ENCODE data around the gene PRR5.

The PRR5 gene

GRCh38 chr22:44730490-44731356 lies 28.7 kb downstream of the PRR5 start:
- no peaks in the 10 kb centered on the region for H3K9me3 ChIP-seq (ENCODE audit: control insufficient read depth, insufficient read depth, low read length)
- no peak overlapping the region for H3K4me3 ChIP-seq (ENCODE audit: low read depth, low read length)
- no peak overlapping the region for H3K27ac ChIP-seq (ENCODE audit: low read depth, low read length)
- no peaks in the 10 kb centered on the region for H3K4me1 ChIP-seq (ENCODE audit: control insufficient read depth, insufficient read depth, low read length)
- H3K27me3 ChIP-seq (ENCODE audit: control insufficient read depth, insufficient read depth, low read length) = no peaks in the 10 kb centered on the region
- no peak overlapping the region for H3K9ac ChIP-seq (ENCODE audit: low read depth, low read length)
- H3K36me3 ChIP-seq (ENCODE audit: control insufficient read depth, insufficient read depth, low read length) = no peaks in the 10 kb centered on the region

GRCh38 chr22:44731357-44731970 lies 29.5 kb downstream of the PRR5 start:
- Histone ChIP-seq H3K9me3 (ENCODE audit: control insufficient read depth, insufficient read depth, low read length) (no peaks in the 10 kb centered on the region), H3K36me3 (ENCODE audit: control insufficient read depth, insufficient read depth, low read length) (no peaks in the 10 kb centered on the region), H3K27ac (ENCODE audit: low read depth, low read length) (no peak overlapping the region), H3K9ac (ENCODE audit: low read depth, low read length) (no peak overlapping the region), H3K4me1 (ENCODE audit: control insufficient read depth, insufficient read depth, low read length) (no peaks in the 10 kb centered on the region), H3K27me3 (ENCODE audit: control insufficient read depth, insufficient read depth, low read length) (no peaks in the 10 kb centered on the region), H3K4me3 (ENCODE audit: low read depth, low read length) (no peak overlapping the region)

- Histone ChIP-seq H3K36me3 (ENCODE audit: control insufficient read depth, insufficient read depth, low read length) (no peaks in the 10 kb centered on the region), H3K27ac (ENCODE audit: low read depth, low read length) (no peak overlapping the region), H3K27me3 (ENCODE audit: control insufficient read depth, insufficient read depth, low read length) (no peaks in the 10 kb centered on the region), H3K9me3 (ENCODE audit: control insufficient read depth, insufficient read depth, low read length) (no peaks in the 10 kb centered on the region), H3K4me3 (ENCODE audit: low read depth, low read length) (no peak overlapping the region), H3K4me1 (ENCODE audit: control insufficient read depth, insufficient read depth, low read length) (no peaks in the 10 kb centered on the region), H3K9ac (ENCODE audit: low read depth, low read length) (no peak overlapping the region)
Observed at GRCh38 chr22:44732017-44732561, 30.1 kb downstream of the PRR5 start.

GRCh38 chr22:44732661-44733060 lies 30.7 kb downstream of the PRR5 start:
- Histone ChIP-seq H3K9me3 (ENCODE audit: control insufficient read depth, insufficient read depth, low read length) (no peaks in the 10 kb centered on the region), H3K27me3 (ENCODE audit: control insufficient read depth, insufficient read depth, low read length) (no peaks in the 10 kb centered on the region), H3K4me3 (ENCODE audit: low read depth, low read length) (no peak overlapping the region), H3K27ac (ENCODE audit: low read depth, low read length) (no peak overlapping the region), H3K9ac (ENCODE audit: low read depth, low read length) (no peak overlapping the region), H3K36me3 (ENCODE audit: control insufficient read depth, insufficient read depth, low read length) (no peaks in the 10 kb centered on the region), H3K4me1 (ENCODE audit: control insufficient read depth, insufficient read depth, low read length) (peaks cover 3% of the 10 kb centered on the region; the same call in 1 of the 2 replicates)

- Histone ChIP-seq H3K36me3 (ENCODE audit: control insufficient read depth, insufficient read depth, low read length) (no peaks in the 10 kb centered on the region), H3K9ac (ENCODE audit: low read depth, low read length) (no peak overlapping the region)
Observed at GRCh38 chr22:44733426-44734106, 31.6 kb downstream of the PRR5 start.

GRCh38 chr22:44734278-44734677 lies 32.3 kb downstream of the PRR5 start:
- Histone ChIP-seq H3K36me3 (ENCODE audit: control insufficient read depth, insufficient read depth, low read length) (no peaks in the 10 kb centered on the region), H3K4me1 (ENCODE audit: control insufficient read depth, insufficient read depth, low read length) (peaks cover 11% of the 10 kb centered on the region; the same call in 1 of the 2 replicates), H3K9ac (ENCODE audit: low read depth, low read length) (no peak overlapping the region), H3K27ac (ENCODE audit: low read depth, low read length) (no peak overlapping the region), H3K27me3 (ENCODE audit: control insufficient read depth, insufficient read depth, low read length) (no peaks in the 10 kb centered on the region), H3K9me3 (ENCODE audit: control insufficient read depth, insufficient read depth, low read length) (no peaks in the 10 kb centered on the region), H3K4me3 (ENCODE audit: low read depth, low read length) (no peak overlapping the region)

More at GRCh38 chr22:44733426-44734106, 31.6 kb downstream of the PRR5 start:
- Histone ChIP-seq H3K27ac (ENCODE audit: low read depth, low read length) (no peak overlapping the region), H3K9me3 (ENCODE audit: control insufficient read depth, insufficient read depth, low read length) (no peaks in the 10 kb centered on the region), H3K4me3 (ENCODE audit: low read depth, low read length) (no peak overlapping the region), H3K4me1 (ENCODE audit: control insufficient read depth, insufficient read depth, low read length) (peaks cover 11% of the 10 kb centered on the region; the same call in 1 of the 2 replicates), H3K27me3 (ENCODE audit: control insufficient read depth, insufficient read depth, low read length) (no peaks in the 10 kb centered on the region)

GRCh38 chr22:44734801-44735517 lies 33.0 kb downstream of the PRR5 start:
- H3K4me3 ChIP-seq (ENCODE audit: low read depth, low read length) = no peak overlapping the region
- H3K27me3 ChIP-seq (ENCODE audit: control insufficient read depth, insufficient read depth, low read length) = no peaks in the 10 kb centered on the region

GRCh38 chr22:44735518-44736428 lies 33.8 kb downstream of the PRR5 start:
- Histone ChIP-seq H3K4me1 (ENCODE audit: control insufficient read depth, insufficient read depth, low read length) (peaks cover 11% of the 10 kb centered on the region; the same call in 1 of the 2 replicates), H3K9ac (ENCODE audit: low read depth, low read length) (no peak overlapping the region)

More at GRCh38 chr22:44734801-44735517, 33.0 kb downstream of the PRR5 start:
- Histone ChIP-seq H3K9me3 (ENCODE audit: control insufficient read depth, insufficient read depth, low read length) (no peaks in the 10 kb centered on the region), H3K4me1 (ENCODE audit: control insufficient read depth, insufficient read depth, low read length) (peaks cover 11% of the 10 kb centered on the region; the same call in 1 of the 2 replicates), H3K36me3 (ENCODE audit: control insufficient read depth, insufficient read depth, low read length) (no peaks in the 10 kb centered on the region), H3K27ac (ENCODE audit: low read depth, low read length) (no peak overlapping the region), H3K9ac (ENCODE audit: low read depth, low read length) (no peak overlapping the region)

GRCh38 chr22:44736581-44737405 lies 34.8 kb downstream of the PRR5 start:
- Histone ChIP-seq H3K4me3 (ENCODE audit: low read depth, low read length) (no peak overlapping the region), H3K9me3 (ENCODE audit: control insufficient read depth, insufficient read depth, low read length) (no peaks in the 10 kb centered on the region)

More at GRCh38 chr22:44735518-44736428, 33.8 kb downstream of the PRR5 start:
- H3K27me3 ChIP-seq (ENCODE audit: control insufficient read depth, insufficient read depth, low read length) = no peaks in the 10 kb centered on the region
- H3K36me3 ChIP-seq (ENCODE audit: control insufficient read depth, insufficient read depth, low read length) = no peaks in the 10 kb centered on the region
- no peak overlapping the region for H3K27ac ChIP-seq (ENCODE audit: low read depth, low read length)
- H3K9me3 ChIP-seq (ENCODE audit: control insufficient read depth, insufficient read depth, low read length) = no peaks in the 10 kb centered on the region
- no peak overlapping the region for H3K4me3 ChIP-seq (ENCODE audit: low read depth, low read length)

More at GRCh38 chr22:44736581-44737405, 34.8 kb downstream of the PRR5 start:
- Histone ChIP-seq H3K27ac (ENCODE audit: low read depth, low read length) (no peak overlapping the region), H3K9ac (ENCODE audit: low read depth, low read length) (no peak overlapping the region), H3K27me3 (ENCODE audit: control insufficient read depth, insufficient read depth, low read length) (no peaks in the 10 kb centered on the region), H3K36me3 (ENCODE audit: control insufficient read depth, insufficient read depth, low read length) (no peaks in the 10 kb centered on the region), H3K4me1 (ENCODE audit: control insufficient read depth, insufficient read depth, low read length) (peaks cover 11% of the 10 kb centered on the region; the same call in 1 of the 2 replicates)

Data from HUES48 (cell line).